OCI-LY1 (cell line): Measurements from ENCODE around the gene PATL1.

Experiments used
- H2AFZ ChIP-seq: fragments of 200-600 bp; sonication (generic), shearing (Covaris generic); 2 replicates; pipeline ENCODE4 v1.6.0; 2014; ENCODE audit warnings: antibody characterized with exemption, mild to moderate bottlenecking, low read length
- H3F3A ChIP-seq: fragments of 200-600 bp; sonication (generic), shearing (Covaris generic); 2 replicates; pipeline ENCODE4 v1.6.0; 2014; ENCODE audit warnings: mild to moderate bottlenecking, antibody characterized with exemption, low read length, moderate library complexity; ENCODE audit not compliant: insufficient read depth
- H3K27ac ChIP-seq: fragments of 200-600 bp; sonication (generic); 2 replicates; pipeline ENCODE4 v1.5.1; 2014; ENCODE audit warnings: low read length, mixed run types, mild to moderate bottlenecking, low read depth; ENCODE audit not compliant: poor library complexity, severe bottlenecking
- H3K27me3 ChIP-seq: fragments of 200-600 bp; sonication (generic); 2 replicates; pipeline ENCODE4 v1.6.0; 2014; ENCODE audit warnings: antibody characterized with exemption, mild to moderate bottlenecking, low read length, moderate library complexity; ENCODE audit not compliant: insufficient read depth
- H3K36me3 ChIP-seq: fragments of 200-600 bp; sonication (generic); 2 replicates; pipeline ENCODE4 v1.6.1; 2014; ENCODE audit warnings: mild to moderate bottlenecking, antibody characterized with exemption, low read length, moderate library complexity, mixed read lengths; ENCODE audit not compliant: insufficient read depth
- H3K4me1 ChIP-seq: fragments of 200-600 bp; sonication (generic); 2 replicates; pipeline ENCODE4 v1.5.1; 2014; ENCODE audit warnings: mild to moderate bottlenecking, low read length, moderate library complexity; ENCODE audit not compliant: insufficient read depth, severe bottlenecking
- H3K4me2 ChIP-seq: fragments of 200-600 bp; sonication (generic), shearing (Covaris generic); 2 replicates; pipeline ENCODE4 v1.6.1; 2014; ENCODE audit warnings: low read length
- H3K4me3 ChIP-seq: fragments of 200-600 bp; sonication (generic); 2 replicates; pipeline ENCODE4 v1.5.1; 2014; ENCODE audit warnings: low read length, low read depth, mild to moderate bottlenecking, mixed read lengths; ENCODE audit not compliant: poor library complexity, severe bottlenecking
- H3K79me2 ChIP-seq: fragments of 200-600 bp; shearing (Covaris generic); 2 replicates; pipeline ENCODE4 v1.6.1; 2016; ENCODE audit warnings: mixed run types, low read length, mixed read lengths; ENCODE audit not compliant: insufficient read depth
- H3K9ac ChIP-seq: fragments of 200-600 bp; sonication (generic), shearing (Covaris generic); 2 replicates; pipeline ENCODE4 v1.6.1; 2014; ENCODE audit warnings: mild to moderate bottlenecking, low read length, mixed read lengths
- H3K9me2 ChIP-seq: fragments of 200-600 bp; sonication (generic), shearing (Covaris generic); 2 replicates; pipeline ENCODE4 v1.6.1; 2014; ENCODE audit warnings: low read depth, mild to moderate bottlenecking, low read length, mixed read lengths
- H3K9me3 ChIP-seq: fragments of 200-600 bp; shearing (Covaris generic); 2 replicates; pipeline ENCODE4 v1.6.1; 2014; ENCODE audit warnings: low read length, mixed read lengths
- H4K20me1 ChIP-seq: fragments of 200-600 bp; sonication (generic), shearing (Covaris generic); 2 replicates; pipeline ENCODE4 v1.6.0; 2016; ENCODE audit warnings: mild to moderate bottlenecking, low read length; ENCODE audit not compliant: insufficient read depth
- EZH2 ChIP-seq: fragments of 200-600 bp; sonication (generic), shearing (Covaris generic); IDR thresholded peaks from 2 replicates; pipeline ENCODE4 v1.8.0; 2017; ENCODE audit warnings: borderline replicate concordance, mixed run types, mild to moderate bottlenecking, antibody characterized with exemption, low read length, moderate library complexity, mixed read lengths
- TF ChIP-seq, protein P1 (sequence below): fragments of 200-600 bp; sonication (generic), shearing (Covaris generic); IDR thresholded peaks from 2 replicates; pipeline ENCODE4 v1.5.1; 2017; ENCODE audit warnings: mild to moderate bottlenecking, antibody characterized with exemption, low read length, moderate library complexity, mixed read lengths

Gene PATL1

DNA sequence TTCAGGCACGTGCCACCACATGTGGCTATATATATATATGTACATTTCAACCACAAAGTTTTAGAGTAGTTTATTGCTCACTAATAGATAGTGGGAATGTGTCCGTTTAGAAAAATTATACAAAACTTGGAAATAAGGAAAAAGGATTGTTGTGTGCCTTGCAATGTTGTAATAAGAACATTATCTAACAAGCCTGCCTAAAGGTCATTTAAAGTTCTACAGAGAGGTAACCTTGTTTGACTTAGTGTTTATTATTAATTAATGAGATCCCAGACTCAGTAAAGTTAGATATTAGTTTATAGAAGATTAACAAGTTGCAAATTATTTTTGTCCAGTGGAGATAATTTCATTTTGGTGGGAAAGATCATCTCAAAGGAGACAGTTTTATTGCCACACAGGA is 5.5 kb upstream of the PATL1 start:
- no peak overlapping the region for H3K9ac ChIP-seq
- H3K4me2 ChIP-seq: no peak overlapping the region
- H3K4me1 ChIP-seq: peaks cover 7% of the 10 kb centered on the region
- no peaks in the 10 kb centered on the region for H3K9me2 ChIP-seq
- H3K36me3 ChIP-seq: no peaks in the 10 kb centered on the region
- TF ChIP-seq, protein P1, sequence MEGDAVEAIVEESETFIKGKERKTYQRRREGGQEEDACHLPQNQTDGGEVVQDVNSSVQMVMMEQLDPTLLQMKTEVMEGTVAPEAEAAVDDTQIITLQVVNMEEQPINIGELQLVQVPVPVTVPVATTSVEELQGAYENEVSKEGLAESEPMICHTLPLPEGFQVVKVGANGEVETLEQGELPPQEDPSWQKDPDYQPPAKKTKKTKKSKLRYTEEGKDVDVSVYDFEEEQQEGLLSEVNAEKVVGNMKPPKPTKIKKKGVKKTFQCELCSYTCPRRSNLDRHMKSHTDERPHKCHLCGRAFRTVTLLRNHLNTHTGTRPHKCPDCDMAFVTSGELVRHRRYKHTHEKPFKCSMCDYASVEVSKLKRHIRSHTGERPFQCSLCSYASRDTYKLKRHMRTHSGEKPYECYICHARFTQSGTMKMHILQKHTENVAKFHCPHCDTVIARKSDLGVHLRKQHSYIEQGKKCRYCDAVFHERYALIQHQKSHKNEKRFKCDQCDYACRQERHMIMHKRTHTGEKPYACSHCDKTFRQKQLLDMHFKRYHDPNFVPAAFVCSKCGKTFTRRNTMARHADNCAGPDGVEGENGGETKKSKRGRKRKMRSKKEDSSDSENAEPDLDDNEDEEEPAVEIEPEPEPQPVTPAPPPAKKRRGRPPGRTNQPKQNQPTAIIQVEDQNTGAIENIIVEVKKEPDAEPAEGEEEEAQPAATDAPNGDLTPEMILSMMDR: no peak
- TF ChIP-seq EZH2: no peak
- no peak overlapping the region for H2AFZ ChIP-seq
- no peaks in the 10 kb centered on the region for H3K9me3 ChIP-seq
- no peak overlapping the region for H3K27ac ChIP-seq
- H3K27me3 ChIP-seq: no peaks in the 10 kb centered on the region
- H3K79me2 ChIP-seq: no peaks in the 10 kb centered on the region
- H3K4me3 ChIP-seq: no peak overlapping the region
- no peaks in the 10 kb centered on the region for H4K20me1 ChIP-seq
- no peaks in the 10 kb centered on the region for H3F3A ChIP-seq

DNA sequence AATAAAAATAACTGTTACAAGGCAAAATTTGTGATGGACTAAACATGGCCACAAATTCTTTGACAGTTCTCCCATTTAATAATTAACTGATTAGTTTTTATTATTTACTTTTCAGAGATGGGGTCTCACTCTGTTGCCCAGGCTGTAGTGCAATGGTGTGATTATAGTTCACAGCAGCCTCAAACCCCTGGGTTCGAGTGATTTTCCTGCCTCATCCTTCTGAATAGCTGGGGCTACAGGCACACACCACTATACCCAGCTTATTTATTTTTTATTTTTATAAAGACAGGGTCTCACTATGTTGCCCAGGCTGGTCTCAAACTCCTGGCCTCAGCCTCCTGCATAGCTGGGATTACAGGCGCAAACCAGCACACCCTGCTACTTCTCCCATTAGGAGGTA is 4.5 kb upstream of the PATL1 start:
- no peak for TF ChIP-seq EZH2
- peaks cover 3% of the 10 kb centered on the region; the same call in 1 of the 2 replicates for H3K79me2 ChIP-seq
- no peaks in the 10 kb centered on the region for H3K9me2 ChIP-seq
- H3K27ac ChIP-seq: no peak overlapping the region
- no peaks in the 10 kb centered on the region for H3F3A ChIP-seq
- no peak overlapping the region for H3K4me3 ChIP-seq
- H3K4me1 ChIP-seq: peaks cover 8% of the 10 kb centered on the region
- no peaks in the 10 kb centered on the region for H4K20me1 ChIP-seq
- H3K9ac ChIP-seq: no peak overlapping the region
- no peak overlapping the region for H2AFZ ChIP-seq
- no peaks in the 10 kb centered on the region for H3K9me3 ChIP-seq
- H3K27me3 ChIP-seq: no peaks in the 10 kb centered on the region
- H3K36me3 ChIP-seq: no peaks in the 10 kb centered on the region
- H3K4me2 ChIP-seq: no peak overlapping the region

GRCh38 chr11:59671471-59671870 is 2.6 kb upstream of the PATL1 start:
- Histone ChIP-seq H3K36me3 (peaks cover 9% of the 10 kb centered on the region; the same call in 1 of the 2 replicates), H2AFZ (no peak overlapping the region), H3K4me2 (no peak overlapping the region), H3K9ac (no peak overlapping the region), H3K79me2 (peaks cover 17% of the 10 kb centered on the region), H3F3A (no peaks in the 10 kb centered on the region), H3K9me3 (no peaks in the 10 kb centered on the region), H4K20me1 (no peaks in the 10 kb centered on the region), H3K4me1 (peaks cover 21% of the 10 kb centered on the region), H3K27me3 (no peaks in the 10 kb centered on the region), H3K4me3 (no peak overlapping the region), H3K9me2 (no peaks in the 10 kb centered on the region), H3K27ac (no peak overlapping the region)
- no peak for TF ChIP-seq EZH2
- TF ChIP-seq, protein P1: no peak

- H3K36me3 ChIP-seq: peaks cover 25% of the 10 kb centered on the region
- peaks cover 21% of the 10 kb centered on the region for H3K4me1 ChIP-seq
- peak overlapping the region; percentile 66 for H3K4me3 ChIP-seq
- H3K9me3 ChIP-seq: no peaks in the 10 kb centered on the region
- H3K4me2 ChIP-seq: peak overlapping the region; percentile 70
- H3K9me2 ChIP-seq: no peaks in the 10 kb centered on the region
- H3K79me2 ChIP-seq: peaks cover 17% of the 10 kb centered on the region
- H3F3A ChIP-seq: no peaks in the 10 kb centered on the region
- peak overlapping the region; percentile 71 for H3K9ac ChIP-seq
- no peaks in the 10 kb centered on the region for H4K20me1 ChIP-seq
- TF ChIP-seq, protein P1: no peak
- peak overlapping the region; percentile 21; the same call in 1 of the 2 replicates for H2AFZ ChIP-seq
- H3K27me3 ChIP-seq: no peaks in the 10 kb centered on the region
- no peak overlapping the region for H3K27ac ChIP-seq
These were observed 773 bp upstream of the PATL1 start for GRCh38 chr11:59669611-59670009.
